Stimulated activated CD8-positive, alpha-beta memory T cell treated with anti-CD3 and anti-CD28 coated beads, Interleukin-4, amount 100 ng/mL, for 24 hours (primary cell): ENCODE data around the gene TROAP.

Experiments used
- DNase-seq: peaks from one replicate; pipeline ENCODE4 v3.0.0-alpha.2; 2020; ENCODE audit warnings: low read depth

TROAP gene

GRCh38 chr12:49342066-49342913 lies 19.2 kb downstream of the TROAP start:
- DNase-seq: peak; percentile 71

GRCh38 chr12:49342914-49343731 lies 20.1 kb downstream of the TROAP start:
- no peak for DNase-seq

GRCh38 chr12:49344486-49345050 lies 21.5 kb downstream of the TROAP start:
- no peak for DNase-seq

GRCh38 chr12:49345051-49345824 lies 22.2 kb downstream of the TROAP start:
- no peak for DNase-seq

GRCh38 chr12:49345825-49346658 lies 23.0 kb downstream of the TROAP start:
- DNase-seq: no peak

GRCh38 chr12:49346659-49347310 lies 23.7 kb downstream of the TROAP start, which contains the start of gene DNAJC22:
Gene DNAJC22 (plus strand): TSS chr12:49346888. CDS start chr12:49348873, 1,985 bp downstream.
- no peak for DNase-seq

GRCh38 chr12:49347311-49348193 lies 24.5 kb downstream of the TROAP start:
- peak; percentile 67 for DNase-seq

GRCh38 chr12:49348781-49349180 lies 25.7 kb downstream of the TROAP start:
- DNase-seq: no peak

GRCh38 chr12:49349266-49349665 lies 26.2 kb downstream of the TROAP start:
- DNase-seq: no peak

GRCh38 chr12:49352351-49352750 lies 29.3 kb downstream of the TROAP start:
- DNase-seq: no peak

- DNase-seq: no peak
Observed at GRCh38 chr12:49355913-49356312, 32.9 kb downstream of the TROAP start.

- DNase-seq: no peak
Observed at GRCh38 chr12:49357103-49357678, 34.1 kb downstream of the TROAP start.

GRCh38 chr12:49358483-49359141 lies 35.6 kb downstream of the TROAP start:
- no peak for DNase-seq

- no peak for DNase-seq
Observed at GRCh38 chr12:49359671-49360070, 36.6 kb downstream of the TROAP start.

GRCh38 chr12:49362077-49362476 lies 39.0 kb downstream of the TROAP start:
- DNase-seq: no peak

GRCh38 chr12:49364989-49365388 lies 41.9 kb downstream of the TROAP start:
- DNase-seq: no peak

GRCh38 chr12:49365542-49365941 lies 42.5 kb downstream of the TROAP start:
- no peak for DNase-seq

- no peak for DNase-seq
Observed at GRCh38 chr12:49366096-49366651, 43.1 kb downstream of the TROAP start.
